ENCODE data around the gene EML3.
"Not testable (repeated sequence)": the region's sequence is repeated elsewhere in the genome, so short reads cannot be mapped to it uniquely, and the experiment has no call there.

Gene EML3

GRCh38 chr11:62573592-62574362, 38.8 kb downstream of the EML3 start, which contains the start of gene EEF1G:
TSS of gene EEF1G (minus strand) at chr11:62573891. CDS start at chr11:62573842, 49 bp downstream.
- ATAC-seq (peak; percentile 95), DNase-seq (ENCODE audit: low spot score in 2 of 2) (peak; percentile 90 to 98)
- H3K9me3 Mint-ChIP-seq, result no peaks in the 10 kb centered on the region
- peaks cover 60% of the 10 kb centered on the region for H3K4me1 Mint-ChIP-seq
- H3K27ac Mint-ChIP-seq, result peak within 1 kb of the TSS; percentile 99
- peaks cover 88% of the 10 kb centered on the region for H3K36me3 Mint-ChIP-seq
- H3K4me3 Mint-ChIP-seq, result peak within 1 kb of the TSS; percentile 99

- Mint-ChIP-seq H3K9me3 (no peaks in the 10 kb centered on the region), H3K4me3 (peak overlapping the region; percentile 99), H3K4me1 (peaks cover 60% of the 10 kb centered on the region), H3K36me3 (peaks cover 88% of the 10 kb centered on the region), H3K27ac (peak overlapping the region; percentile 99)
- ATAC-seq, result no peak
- peak in 1 of 2 donors; percentile 73 for DNase-seq (ENCODE audit: low spot score in 2 of 2)
These were observed 39.5 kb downstream of the EML3 start for GRCh38 chr11:62573006-62573591.

GRCh38 chr11:62572431-62572830, 40.1 kb downstream of the EML3 start:
- DNase-seq (ENCODE audit: low spot score in 2 of 2) (no peak), ATAC-seq (no peak)
- H3K9me3 Mint-ChIP-seq, result no peaks in the 10 kb centered on the region
- H3K4me3 Mint-ChIP-seq, result peak overlapping the region; percentile 99
- H3K27ac Mint-ChIP-seq, result peak overlapping the region; percentile 99
- peaks cover 88% of the 10 kb centered on the region for H3K36me3 Mint-ChIP-seq
- peaks cover 64% of the 10 kb centered on the region for H3K4me1 Mint-ChIP-seq

- Mint-ChIP-seq H3K4me3 (peak overlapping the region; percentile 99), H3K36me3 (peaks cover 88% of the 10 kb centered on the region), H3K27ac (peak overlapping the region; percentile 99), H3K4me1 (peaks cover 73% of the 10 kb centered on the region)
- H3K9me3 Mint-ChIP-seq; DNase-seq (ENCODE audit: low spot score in 2 of 2); ATAC-seq: not testable (repeated sequence)
These were observed 41.1 kb downstream of the EML3 start for GRCh38 chr11:62571493-62571892.

GRCh38 chr11:62570903-62571302, 41.7 kb downstream of the EML3 start:
- H3K4me3 Mint-ChIP-seq, result peak overlapping the region; percentile 99
- not testable (repeated sequence) for ATAC-seq

GRCh38 chr11:62569611-62570010, 43.0 kb downstream of the EML3 start:
- Mint-ChIP-seq H3K4me1 (peaks cover 70% of the 10 kb centered on the region), H3K36me3 (peaks cover 100% of the 10 kb centered on the region), H3K4me3 (no peak overlapping the region), H3K9me3 (no peaks in the 10 kb centered on the region), H3K27ac (peak overlapping the region; percentile 52)
- DNase-seq (ENCODE audit: low spot score in 2 of 2), result no peak
- ATAC-seq, result no peak

More at GRCh38 chr11:62570903-62571302, 41.7 kb downstream of the EML3 start:
- peak overlapping the region; percentile 99 for H3K27ac Mint-ChIP-seq
- not testable (repeated sequence) for DNase-seq (ENCODE audit: low spot score in 2 of 2); H3K9me3 Mint-ChIP-seq
- H3K4me1 Mint-ChIP-seq, result peaks cover 77% of the 10 kb centered on the region
- H3K36me3 Mint-ChIP-seq, result peaks cover 91% of the 10 kb centered on the region

- DNase-seq (ENCODE audit: low spot score in 2 of 2), result no peak
- Mint-ChIP-seq H3K9me3 (no peaks in the 10 kb centered on the region), H3K27ac (peak overlapping the region; percentile 76), H3K4me3 (peak overlapping the region; percentile 38), H3K36me3 (peaks cover 100% of the 10 kb centered on the region), H3K4me1 (peaks cover 54% of the 10 kb centered on the region)
- peak; percentile 68 for ATAC-seq
These were observed 45.4 kb downstream of the EML3 start for GRCh38 chr11:62567018-62567633.

- Mint-ChIP-seq H3K9me3 (no peaks in the 10 kb centered on the region), H3K27ac (peak overlapping the region; percentile 76)
These were observed 46.3 kb downstream of the EML3 start for GRCh38 chr11:62566247-62566646.

GRCh38 chr11:62565100-62565802, 47.3 kb downstream of the EML3 start:
- Mint-ChIP-seq H3K4me3 (no peak overlapping the region), H3K4me1 (peaks cover 54% of the 10 kb centered on the region)

More at GRCh38 chr11:62566247-62566646, 46.3 kb downstream of the EML3 start:
- no peak for ATAC-seq
- peaks cover 54% of the 10 kb centered on the region for H3K4me1 Mint-ChIP-seq
- DNase-seq (ENCODE audit: low spot score in 2 of 2), result no peak
- H3K36me3 Mint-ChIP-seq, result peaks cover 100% of the 10 kb centered on the region
- no peak overlapping the region for H3K4me3 Mint-ChIP-seq

GRCh38 chr11:62561677-62562230, 50.8 kb downstream of the EML3 start:
- not testable (repeated sequence) for ATAC-seq; H3K9me3 Mint-ChIP-seq; DNase-seq (ENCODE audit: low spot score in 2 of 2); H3K27ac Mint-ChIP-seq; H3K4me3 Mint-ChIP-seq
- Mint-ChIP-seq H3K36me3 (peaks cover 100% of the 10 kb centered on the region), H3K4me1 (peaks cover 71% of the 10 kb centered on the region)

More at GRCh38 chr11:62565100-62565802, 47.3 kb downstream of the EML3 start:
- ATAC-seq, result no peak
- H3K9me3 Mint-ChIP-seq, result no peaks in the 10 kb centered on the region
- peak overlapping the region; percentile 76 for H3K27ac Mint-ChIP-seq
- DNase-seq (ENCODE audit: low spot score in 2 of 2), result no peak
- peaks cover 100% of the 10 kb centered on the region for H3K36me3 Mint-ChIP-seq

- peak overlapping the region; percentile 35 for H3K27ac Mint-ChIP-seq
- no peaks in the 10 kb centered on the region for H3K9me3 Mint-ChIP-seq
- DNase-seq (ENCODE audit: low spot score in 2 of 2), result peak in 1 of 2 donors; percentile 75
- peaks cover 71% of the 10 kb centered on the region for H3K4me1 Mint-ChIP-seq
- no peak overlapping the region for H3K4me3 Mint-ChIP-seq
- H3K36me3 Mint-ChIP-seq, result peaks cover 100% of the 10 kb centered on the region
- ATAC-seq, result peak; percentile 27
These were observed 51.9 kb downstream of the EML3 start for GRCh38 chr11:62560566-62561103.

- DNase-seq (ENCODE audit: low spot score in 2 of 2); ATAC-seq; H3K9me3 Mint-ChIP-seq: not testable (repeated sequence)
- Mint-ChIP-seq H3K4me1 (peaks cover 78% of the 10 kb centered on the region), H3K4me3 (peak overlapping the region; percentile 76), H3K36me3 (peaks cover 97% of the 10 kb centered on the region), H3K27ac (peak overlapping the region; percentile 97)
These were observed 52.9 kb downstream of the EML3 start for GRCh38 chr11:62559626-62560025.

GRCh38 chr11:62559204-62559603, 53.4 kb downstream of the EML3 start:
- peak overlapping the region; percentile 97 for H3K27ac Mint-ChIP-seq
- H3K9me3 Mint-ChIP-seq, result no peaks in the 10 kb centered on the region

GRCh38 chr11:62558669-62559068, 53.9 kb downstream of the EML3 start:
- Mint-ChIP-seq H3K4me1 (peaks cover 86% of the 10 kb centered on the region), H3K9me3 (no peaks in the 10 kb centered on the region), H3K4me3 (peak overlapping the region; percentile 76), H3K27ac (peak overlapping the region; percentile 97), H3K36me3 (peaks cover 89% of the 10 kb centered on the region)
- no peak for ATAC-seq
- no peak for DNase-seq (ENCODE audit: low spot score in 2 of 2)

More at GRCh38 chr11:62559204-62559603, 53.4 kb downstream of the EML3 start:
- peaks cover 95% of the 10 kb centered on the region for H3K36me3 Mint-ChIP-seq
- DNase-seq (ENCODE audit: low spot score in 2 of 2) (no peak), ATAC-seq (no peak)
- H3K4me3 Mint-ChIP-seq, result peak overlapping the region; percentile 76
- peaks cover 82% of the 10 kb centered on the region for H3K4me1 Mint-ChIP-seq

All from stimulated activated effector memory CD8-positive, alpha-beta T cell treated with anti-CD3 and anti-CD28 coated beads, Interleukin-12 subunit alpha, Interleukin-12 subunit beta, amount 100 ng/mL, for 72 hours (primary cell).